ENCODE data around the gene SGMS1.

Gene SGMS1

DNA sequence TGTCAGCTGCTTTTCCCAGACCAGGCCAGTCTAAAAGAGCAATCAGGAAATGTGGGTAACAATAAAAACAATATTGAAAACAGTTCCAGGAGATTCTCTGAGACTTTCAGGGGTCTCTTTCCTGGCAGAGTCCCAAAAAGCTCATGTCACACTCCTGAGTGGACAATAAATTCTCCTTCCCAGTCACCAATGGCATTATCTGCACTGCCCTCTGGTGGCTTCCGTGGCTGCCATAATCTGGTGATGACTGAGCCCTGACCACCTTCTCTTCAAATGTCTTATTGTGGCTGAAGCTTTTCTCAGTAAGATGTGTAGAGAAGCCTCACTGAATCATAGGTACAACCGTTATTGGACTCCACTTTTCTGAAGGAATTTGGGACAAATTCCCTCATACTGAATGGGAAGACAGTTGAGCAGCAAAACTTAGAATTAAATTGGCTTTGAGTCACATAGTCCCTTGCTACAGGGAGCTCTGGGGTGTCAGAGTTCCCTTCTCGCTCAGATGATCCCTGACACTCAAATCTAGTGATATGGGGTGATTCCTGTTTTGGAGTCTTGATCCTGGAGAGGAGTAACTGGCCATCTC, 348.0 kb downstream of the SGMS1 start:
- TF ChIP-seq TAF1 (IDR thresholded peaks at IDR 0.05; ENCODE audit: borderline replicate concordance, insufficient read depth, low read length) (no peak), POLR2AphosphoS5 (IDR thresholded peaks at IDR 0.05; ENCODE audit: low read depth, low read length) (no peak), FOXP2 (optimal IDR thresholded peaks at IDR 0.05; ENCODE audit: borderline replicate concordance, extremely low read depth, extremely low read length, insufficient read depth) (no peak), REST (IDR thresholded peaks at IDR 0.05; ENCODE audit: insufficient read depth in 1 of 2, low read depth in 2 of 2, low read length in 2 of 2) (no peak), SIN3A (IDR thresholded peaks at IDR 0.05; ENCODE audit: borderline replicate concordance, insufficient read depth, low read length) (no peak)

DNA sequence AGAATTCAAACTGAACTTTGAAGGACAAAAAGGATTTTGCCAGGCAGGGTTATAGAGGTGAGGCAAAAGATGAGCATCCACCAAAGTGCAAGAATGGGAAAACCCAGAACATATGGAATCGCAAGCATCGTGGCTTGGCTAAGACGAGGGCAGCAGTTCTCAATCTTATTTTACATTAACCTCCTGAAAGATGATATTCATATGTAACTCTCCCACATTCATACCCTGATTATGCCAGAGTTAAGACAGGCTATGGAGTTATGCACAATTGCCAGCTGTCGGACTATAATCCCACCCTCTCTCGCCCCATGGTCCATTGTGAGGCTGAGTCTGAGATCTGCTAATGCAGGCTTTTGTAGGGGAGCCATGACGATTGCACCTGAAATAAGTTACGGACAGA, 351.2 kb downstream of the SGMS1 start:
- no peak for TF ChIP-seq TAF1 (IDR thresholded peaks at IDR 0.05; ENCODE audit: borderline replicate concordance, insufficient read depth, low read length)
- TF ChIP-seq SIN3A (IDR thresholded peaks at IDR 0.05; ENCODE audit: borderline replicate concordance, insufficient read depth, low read length) = no peak
- no peak for TF ChIP-seq POLR2AphosphoS5 (IDR thresholded peaks at IDR 0.05; ENCODE audit: low read depth, low read length)
- TF ChIP-seq FOXP2 (optimal IDR thresholded peaks at IDR 0.05; ENCODE audit: borderline replicate concordance, extremely low read depth, extremely low read length, insufficient read depth) = no peak
- TF ChIP-seq REST (IDR thresholded peaks at IDR 0.05; ENCODE audit: insufficient read depth in 1 of 2, low read depth in 2 of 2, low read length in 2 of 2) = no peak

- TF ChIP-seq FOXP2 (optimal IDR thresholded peaks at IDR 0.05; ENCODE audit: borderline replicate concordance, extremely low read depth, extremely low read length, insufficient read depth) (no peak), POLR2AphosphoS5 (IDR thresholded peaks at IDR 0.05; ENCODE audit: low read depth, low read length) (no peak), REST (IDR thresholded peaks at IDR 0.05; ENCODE audit: insufficient read depth in 1 of 2, low read depth in 2 of 2, low read length in 2 of 2) (no peak), SIN3A (IDR thresholded peaks at IDR 0.05; ENCODE audit: borderline replicate concordance, insufficient read depth, low read length) (no peak), TAF1 (IDR thresholded peaks at IDR 0.05; ENCODE audit: borderline replicate concordance, insufficient read depth, low read length) (no peak)
Observed at GRCh38 chr10:50271564-50272250, 352.0 kb downstream of the SGMS1 start.

DNA sequence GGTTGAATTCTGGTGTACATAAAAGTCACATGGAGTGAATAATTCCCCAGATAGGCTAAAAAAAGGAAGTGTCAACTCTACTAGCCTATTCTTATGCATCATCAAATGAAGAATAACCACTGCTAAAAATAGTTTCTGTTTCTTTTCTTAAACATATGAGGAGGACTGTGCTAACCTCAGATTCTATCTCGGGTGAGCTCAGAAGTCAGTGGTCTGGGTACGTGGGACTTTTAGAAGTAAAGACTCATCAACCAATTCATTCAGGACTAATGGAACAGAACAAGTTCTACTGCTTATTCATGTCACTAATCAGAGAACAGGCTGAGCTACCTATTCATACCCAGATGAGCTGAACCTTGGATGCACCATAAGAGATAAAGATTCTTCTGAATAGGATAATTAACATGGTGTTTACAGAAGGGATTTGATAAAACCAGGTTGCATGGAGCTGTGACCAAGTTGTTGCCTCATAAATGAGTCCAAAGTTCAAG, 362.9 kb downstream of the SGMS1 start:
- TF ChIP-seq SIN3A (IDR thresholded peaks at IDR 0.05; ENCODE audit: borderline replicate concordance, insufficient read depth, low read length) (no peak), TAF1 (IDR thresholded peaks at IDR 0.05; ENCODE audit: borderline replicate concordance, insufficient read depth, low read length) (no peak), FOXP2 (optimal IDR thresholded peaks at IDR 0.05; ENCODE audit: borderline replicate concordance, extremely low read depth, extremely low read length, insufficient read depth) (no peak), REST (IDR thresholded peaks at IDR 0.05; ENCODE audit: insufficient read depth in 1 of 2, low read depth in 2 of 2, low read length in 2 of 2) (no peak), POLR2AphosphoS5 (IDR thresholded peaks at IDR 0.05; ENCODE audit: low read depth, low read length) (no peak)
